ENCODE data around the gene TSFM. TPM values are rescaled to one million over a fixed set of nuclear protein-coding genes. Genes with fewer than 3 reads are reported as not detected.

Gene TSFM
- total RNA-seq, 1 donor from 2014 or later, result 34.4 TPM

DNA sequence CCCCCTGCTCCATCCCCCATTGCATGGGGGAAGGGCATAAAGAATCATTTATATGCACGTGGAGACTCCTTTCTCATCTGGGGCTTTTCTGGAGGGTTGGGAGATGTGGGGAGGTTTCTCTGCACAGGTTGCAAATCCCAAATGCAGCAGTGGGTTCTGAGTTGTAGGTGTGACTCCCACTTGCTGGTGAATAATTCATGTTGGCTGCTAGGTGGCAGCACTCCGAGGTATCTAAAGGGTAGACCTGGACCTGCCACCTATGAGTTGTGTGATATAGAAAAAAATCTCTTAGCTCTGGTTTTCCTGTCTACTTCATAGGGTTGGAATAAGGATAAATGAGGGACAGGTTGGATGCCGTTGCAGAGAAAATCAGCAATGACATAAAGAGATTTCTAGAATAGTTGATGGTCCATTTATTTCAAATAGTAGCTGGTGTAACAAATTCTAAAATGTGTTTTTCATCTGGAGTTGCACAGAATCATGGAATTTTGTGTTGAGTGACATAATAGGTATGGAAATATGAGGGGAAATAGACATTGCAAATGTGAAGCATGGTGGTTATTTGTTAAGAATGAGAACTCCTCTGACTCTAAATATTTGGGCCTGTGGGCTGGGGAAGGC is 23.1 kb upstream of the TSFM start:
- intact Hi-C loops (cut with micrococcal nuclease), result loop anchor here (1.0 to 10.0 kb wide), 2 partner anchors 13 to 1035 kb away; partner anchors contain the start of genes EEF1AKMT3, METTL1 and NACA

DNA sequence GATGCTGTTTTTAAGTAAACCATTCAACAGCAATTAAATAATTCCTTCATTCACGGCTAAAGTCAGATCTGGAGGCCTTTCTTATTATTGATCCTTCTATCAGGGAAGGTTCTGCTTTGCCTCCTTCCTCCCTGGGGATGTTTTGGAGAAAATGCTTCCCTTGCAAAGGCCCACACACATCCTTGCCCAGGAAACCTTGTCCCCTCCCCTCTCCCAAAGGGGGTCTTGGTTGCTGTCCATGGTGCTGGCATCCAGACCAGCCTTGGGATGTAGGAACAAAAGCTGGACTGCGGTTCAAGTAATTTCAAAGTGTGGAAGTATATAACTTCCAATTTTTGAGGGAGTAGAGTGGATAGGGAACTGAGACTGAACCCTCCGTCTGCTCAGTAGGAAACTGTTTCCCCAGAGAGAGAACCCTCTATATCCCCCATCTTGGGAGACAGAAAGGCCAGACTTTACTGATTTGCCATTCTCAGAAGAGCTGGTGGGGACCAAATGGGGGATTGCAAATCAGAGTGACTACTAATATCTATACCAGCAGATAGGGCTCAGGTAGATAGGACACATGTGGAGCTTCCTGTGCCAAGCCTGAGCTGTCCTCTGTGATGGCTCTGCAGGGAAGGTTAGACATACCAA is 22.1 kb upstream of the TSFM start:
- intact Hi-C loops (cut with micrococcal nuclease), result no loop called here

DNA sequence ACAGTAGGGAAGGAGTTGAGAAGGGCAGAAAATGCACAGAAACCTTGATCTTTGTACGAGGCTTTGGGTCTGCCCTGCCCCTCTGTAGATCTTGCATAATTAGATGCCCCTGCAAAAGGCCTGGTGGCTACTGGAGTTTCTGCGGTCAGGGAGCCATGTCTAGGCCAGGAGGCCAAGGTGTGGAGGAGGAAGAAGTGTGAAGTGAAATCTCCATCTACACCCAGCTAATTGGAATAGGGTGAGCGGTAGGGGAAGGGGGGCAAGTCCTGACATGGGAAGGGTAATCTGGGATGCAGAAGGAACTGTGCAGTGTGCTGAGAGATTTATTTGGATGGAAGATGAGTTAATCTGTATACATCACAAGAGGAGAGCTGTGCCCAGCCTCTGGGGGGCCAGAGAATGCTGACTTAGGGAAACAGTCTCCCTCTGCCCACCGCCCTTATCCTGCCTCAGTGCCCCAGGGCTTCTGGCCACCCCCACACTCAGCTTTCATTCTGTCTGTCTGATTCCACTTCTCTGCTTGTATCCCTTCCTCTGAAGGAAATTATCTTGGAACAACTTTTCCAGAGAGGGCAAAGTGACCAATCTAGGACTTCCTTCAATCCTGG is 21.1 kb upstream of the TSFM start:
- intact Hi-C loops (cut with micrococcal nuclease), result no loop called here

DNA sequence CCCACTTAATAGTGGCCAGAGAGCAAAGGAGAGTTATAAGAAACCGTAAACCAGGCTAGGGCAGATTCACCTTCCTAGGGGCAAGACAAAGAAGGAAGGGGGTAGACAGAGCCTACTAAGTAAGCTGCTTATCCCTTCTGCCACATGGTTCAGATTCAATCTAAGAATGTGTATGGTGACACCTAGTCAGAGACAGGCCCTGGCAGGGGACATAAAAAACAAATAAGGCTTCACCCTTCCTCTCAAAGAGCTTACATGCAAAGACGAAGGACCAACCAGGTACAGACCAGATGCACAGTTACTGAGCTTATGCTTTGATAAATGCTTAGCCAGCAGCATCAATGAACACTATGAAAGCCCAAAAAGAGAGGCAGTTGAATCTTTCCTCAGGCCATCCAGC is 20.1 kb upstream of the TSFM start:
- intact Hi-C loops (cut with micrococcal nuclease), result no loop called here

DNA sequence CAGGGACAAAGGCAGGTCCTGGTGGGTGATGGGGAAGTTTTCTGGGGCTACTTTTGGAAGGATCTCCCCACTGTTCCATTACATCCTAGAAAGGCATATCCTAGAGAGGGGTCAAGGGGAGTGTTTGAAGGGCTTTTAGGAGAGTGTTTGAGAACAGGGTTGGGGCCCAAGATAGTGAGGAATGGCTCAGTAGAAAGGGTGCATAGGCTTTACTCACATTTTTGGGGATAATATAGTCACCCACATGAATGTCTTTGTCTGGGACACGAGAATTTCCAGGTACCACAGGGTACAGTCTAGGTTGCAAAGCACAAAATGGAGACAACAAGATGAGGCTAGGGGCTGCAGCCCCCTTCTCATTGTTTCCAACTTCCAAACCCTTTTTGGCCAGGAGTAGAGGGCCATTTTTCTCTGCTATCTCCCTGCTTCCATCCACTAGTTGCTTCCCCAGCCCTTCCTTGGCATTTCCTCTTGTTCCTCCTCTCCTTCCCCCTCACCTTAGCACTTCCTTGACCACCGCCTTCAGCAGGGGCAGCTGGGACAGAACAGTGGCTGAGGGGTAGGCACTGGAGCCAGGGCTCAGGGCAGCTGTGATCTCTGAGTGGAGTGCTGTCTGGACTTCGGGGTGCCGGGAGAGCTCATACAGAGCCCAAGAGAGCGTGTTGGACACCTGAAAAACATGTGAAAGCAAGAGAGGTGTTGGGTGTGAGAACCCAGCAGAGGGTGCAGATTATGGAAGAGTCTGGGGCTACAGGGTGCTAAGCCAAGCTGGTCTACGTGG is 18.5 kb upstream of the TSFM start:
- intact Hi-C loops (cut with micrococcal nuclease), result loop anchor here (1.0 to 2.0 kb wide), 2 partner anchors 8 to 19 kb away; partner anchors contain the start of gene TSFM

DNA sequence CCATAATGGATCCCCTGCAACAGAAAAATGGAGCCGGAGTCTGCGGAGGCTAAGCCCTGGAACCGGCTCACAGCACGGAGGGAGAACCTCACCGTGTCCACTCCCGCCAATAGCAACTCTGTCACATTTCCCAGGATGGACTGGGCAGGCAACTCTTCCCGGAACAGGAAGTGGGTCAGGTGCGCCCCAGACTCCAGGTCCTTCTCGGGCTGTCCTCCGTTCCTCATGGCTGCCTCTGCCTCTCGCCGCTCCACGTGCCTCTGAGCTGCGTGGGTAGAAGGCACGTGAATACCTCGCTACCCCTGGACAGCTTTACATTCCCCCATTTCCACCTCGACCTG is 18.0 kb upstream of the TSFM start:
- intact Hi-C loops (cut with micrococcal nuclease), result loop anchor here (1.0 to 2.0 kb wide), 2 partner anchors 8 to 18 kb away; partner anchors contain the start of gene TSFM

DNA sequence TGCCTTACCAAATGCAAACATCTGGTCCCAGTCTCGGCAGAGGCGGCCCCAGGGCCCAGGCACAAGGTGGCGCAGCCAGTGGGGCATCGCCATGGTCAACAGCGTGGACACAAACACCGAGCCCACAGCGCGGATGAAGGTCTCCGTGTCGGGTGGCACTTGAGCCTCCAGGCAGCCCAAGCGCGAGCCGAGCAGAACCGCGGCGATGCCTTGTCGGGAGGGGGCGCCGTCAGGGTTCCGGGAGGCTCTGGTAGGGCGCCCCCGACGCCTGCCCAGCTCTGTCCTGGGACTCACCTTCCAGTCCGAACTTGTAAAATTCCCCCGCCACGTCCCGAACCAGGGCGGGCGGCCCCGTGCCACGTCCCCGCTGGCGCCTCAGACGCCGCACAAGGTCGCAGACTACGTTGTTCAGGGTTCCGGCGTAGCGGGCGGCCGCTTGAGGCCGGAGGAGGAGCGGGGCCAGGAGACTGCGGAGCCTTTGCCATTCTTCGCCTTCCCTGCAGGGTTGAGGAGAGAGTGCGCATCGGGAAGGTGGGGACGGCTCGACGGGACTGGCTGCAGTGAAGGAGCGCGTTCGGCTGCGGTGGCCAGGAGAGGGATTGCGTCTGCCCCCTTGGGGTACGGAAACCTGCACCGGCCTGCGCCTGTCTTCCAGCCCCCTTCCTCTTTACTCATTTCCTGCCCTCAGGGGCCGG is 17.4 kb upstream of the TSFM start:
- intact Hi-C loops (cut with micrococcal nuclease), result loop anchor here (2.0 kb wide), 1 partner anchor 18 kb away; the partner anchor contains the start of gene TSFM

DNA sequence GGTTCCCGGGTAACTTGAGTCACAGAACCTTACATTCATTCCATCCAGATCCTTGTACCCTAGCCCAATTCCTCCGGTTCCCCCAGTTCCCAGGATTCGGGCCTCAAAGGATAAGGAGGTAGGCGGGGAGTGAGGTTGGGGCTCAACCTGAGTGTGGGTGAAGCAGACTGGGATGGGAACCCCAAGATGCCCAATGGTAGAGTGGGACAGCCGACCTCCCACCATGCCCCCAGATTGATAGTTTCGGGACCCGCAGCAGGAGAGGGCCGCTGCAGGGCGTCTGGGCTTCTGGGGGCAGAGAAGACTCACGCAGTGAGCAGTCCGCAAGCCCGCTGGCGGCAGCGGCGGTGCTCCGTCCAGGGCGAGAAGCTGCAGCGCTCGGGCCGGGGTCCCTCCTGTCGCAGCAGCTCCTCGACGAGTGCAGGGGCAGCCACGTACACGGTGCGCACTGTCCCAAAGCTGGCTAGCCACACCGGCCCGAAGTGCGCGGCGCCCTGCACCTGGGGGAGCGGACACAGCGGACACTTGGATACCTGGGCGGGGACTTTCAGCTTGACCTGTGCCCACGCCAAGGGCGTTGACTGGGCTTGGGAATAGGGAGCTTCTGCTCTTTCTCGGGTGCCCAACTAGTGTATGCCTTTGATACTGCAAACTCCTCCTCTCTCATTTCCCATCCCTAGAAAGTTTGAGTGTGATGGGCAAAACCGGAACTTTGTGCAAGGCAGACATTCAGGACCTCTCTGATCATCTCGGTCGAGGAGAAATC is 16.7 kb upstream of the TSFM start:
- intact Hi-C loops (cut with micrococcal nuclease), result loop anchor here (2.0 kb wide), 1 partner anchor 17 kb away; the partner anchor contains the start of gene TSFM

DNA sequence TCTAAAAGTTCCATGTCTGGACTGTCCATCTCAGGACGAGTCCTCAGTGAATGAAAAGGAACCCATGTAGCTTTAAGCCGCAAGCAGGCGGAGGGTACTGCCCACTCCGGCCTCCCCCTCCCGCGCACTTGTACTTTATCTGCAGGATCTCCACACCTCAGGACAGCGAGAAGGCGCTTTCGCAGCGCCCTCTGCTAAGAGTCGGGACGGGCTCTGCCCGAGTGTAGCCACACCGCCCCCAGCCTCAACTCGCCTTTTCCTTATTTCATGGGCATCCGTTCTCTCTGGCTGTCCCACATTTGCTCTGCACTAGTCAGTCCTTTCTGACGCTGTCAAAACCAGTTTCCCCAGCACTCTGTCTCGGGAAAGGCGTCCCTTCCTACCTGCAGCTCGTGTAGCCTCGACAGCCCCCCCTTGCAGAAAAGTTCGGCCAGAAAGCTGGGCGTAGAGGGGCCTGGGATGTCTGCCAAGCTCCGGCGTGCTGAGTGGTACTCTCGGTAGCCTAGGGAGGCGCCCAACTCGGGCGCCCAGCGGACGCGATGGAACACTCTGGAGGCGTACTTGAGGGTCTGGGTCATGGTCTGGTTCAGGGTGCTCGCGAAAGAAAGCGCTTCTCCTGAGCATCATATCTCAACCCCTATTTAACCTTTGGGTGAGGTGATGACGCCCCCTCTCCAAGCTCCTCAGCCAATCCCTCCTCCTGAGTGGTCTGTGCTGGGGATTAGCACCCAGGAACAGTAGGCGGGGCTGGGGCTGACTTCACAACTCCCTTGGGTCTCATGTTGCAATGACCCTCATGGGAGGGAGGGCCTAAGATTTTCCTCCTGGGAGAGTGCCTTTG is 15.9 kb upstream of the TSFM start, which contains the start of gene CYP27B1:
TSS of gene CYP27B1 (minus strand) at position 615 of the 841 bp plus-strand sequence. CDS start at position 578, 37 bp downstream.
- intact Hi-C loops (cut with micrococcal nuclease), result no loop called here

DNA sequence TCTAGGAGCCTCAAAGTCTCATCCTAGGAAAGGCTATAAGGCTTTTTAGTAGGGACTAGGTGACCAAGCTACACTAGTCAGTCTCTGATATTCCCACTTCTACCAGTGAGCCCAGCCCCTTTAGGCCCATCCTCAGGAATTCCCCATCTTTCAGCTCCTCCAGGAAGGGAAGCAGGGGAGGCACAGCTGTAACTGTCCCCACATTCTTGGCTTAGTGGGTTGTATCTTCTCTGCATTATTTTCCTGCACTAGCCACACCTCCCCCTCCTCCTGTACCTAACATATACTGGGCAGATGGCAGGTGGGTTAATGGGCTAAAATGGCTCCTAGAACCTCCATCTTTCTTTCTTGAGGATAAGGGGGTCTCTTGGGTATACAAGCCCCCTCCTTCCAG is 15.3 kb upstream of the TSFM start:
- intact Hi-C loops (cut with micrococcal nuclease), result no loop called here

DNA sequence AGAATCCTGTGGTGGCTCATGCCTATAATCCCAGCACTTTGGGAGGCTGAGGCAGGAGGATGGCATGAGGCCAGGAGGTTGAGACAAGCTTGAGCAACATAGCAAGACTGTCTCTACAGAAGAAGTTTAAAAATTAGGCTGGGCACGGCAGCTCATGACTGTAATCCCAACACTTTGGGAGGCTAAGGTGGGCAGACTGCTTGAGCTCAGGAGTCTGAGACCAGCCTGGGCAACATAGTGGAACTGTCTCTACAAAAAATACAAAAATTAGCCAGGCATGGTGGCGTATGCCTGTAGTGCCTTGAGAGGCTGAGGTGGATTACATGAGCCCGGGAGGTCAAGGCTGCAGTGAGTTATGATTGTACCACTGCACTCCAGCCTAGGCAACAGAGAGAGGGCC is 14.7 kb upstream of the TSFM start:
- intact Hi-C loops (cut with micrococcal nuclease), result no loop called here

DNA sequence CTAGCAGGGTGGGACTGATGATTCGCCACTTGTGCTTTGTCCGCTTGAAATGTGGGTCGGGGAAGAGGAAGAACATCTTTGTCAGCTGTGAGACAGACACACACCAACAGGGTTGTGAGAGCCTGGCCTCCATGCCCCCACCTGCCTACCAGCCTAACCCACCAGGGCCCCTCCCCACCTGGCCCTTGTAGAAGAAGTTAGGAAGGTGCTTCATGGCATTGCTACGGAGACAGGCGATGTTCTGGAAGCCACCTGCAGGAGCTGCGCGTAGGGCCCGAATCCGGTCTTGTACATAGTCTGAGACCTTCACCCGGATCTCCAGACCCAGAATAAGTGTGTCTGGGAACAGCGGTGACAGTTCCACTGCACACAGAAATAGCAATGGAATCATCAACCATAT is 13.0 kb upstream of the TSFM start:
- intact Hi-C loops (cut with micrococcal nuclease), result no loop called here

DNA sequence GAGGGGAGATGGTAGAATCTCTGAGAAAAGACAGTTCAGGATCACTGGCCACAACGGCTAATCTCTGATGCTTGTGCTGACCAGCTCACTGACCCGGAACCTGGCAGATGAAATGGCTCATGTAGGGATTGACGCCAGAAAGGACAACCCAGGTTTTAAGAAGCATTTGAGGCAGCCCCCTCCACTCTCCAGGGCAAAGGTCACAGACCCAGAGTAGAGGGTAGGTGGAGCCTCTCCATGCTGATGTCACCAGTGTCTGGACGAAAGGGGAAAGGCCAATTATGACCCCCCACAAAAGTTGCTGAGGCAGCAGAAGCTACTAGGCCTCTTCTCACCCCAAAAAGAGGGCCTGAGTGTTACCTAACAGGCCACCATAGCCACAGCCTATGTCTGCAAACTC is 11.9 kb upstream of the TSFM start:
- intact Hi-C loops (cut with micrococcal nuclease), result loop anchor here (5.0 kb wide), 1 partner anchor 1827 kb away; the partner anchor contains the start of gene SLC16A7

DNA sequence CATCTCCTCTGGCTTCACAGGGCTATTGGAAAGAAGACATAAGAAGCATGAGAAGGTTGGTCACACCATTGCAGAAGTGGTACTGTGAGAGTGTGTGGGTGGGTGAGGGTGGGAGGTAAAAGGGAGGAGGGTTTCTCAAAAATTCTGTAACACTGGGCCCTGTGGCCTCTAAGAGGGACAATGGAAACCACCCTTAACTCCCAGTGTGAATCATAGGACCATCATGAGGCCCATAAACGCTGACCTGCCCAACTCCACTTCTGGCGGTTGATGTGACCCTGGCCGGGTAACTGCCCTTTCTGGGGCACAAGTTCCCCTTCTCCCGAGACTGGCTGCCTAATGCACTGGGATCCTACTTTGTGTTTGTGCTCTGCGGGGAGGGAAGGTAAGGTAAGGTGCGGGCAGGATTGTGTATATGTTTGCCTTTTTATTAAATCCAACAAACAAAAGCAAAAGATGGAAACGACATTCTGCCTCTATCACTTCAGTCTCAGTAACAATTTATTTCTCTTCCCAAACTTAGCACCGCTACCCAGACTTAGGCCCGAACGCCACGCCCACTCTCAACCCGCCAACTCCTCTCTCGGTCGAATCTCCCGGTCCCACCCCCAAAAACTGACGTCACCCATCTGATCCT is 11.2 kb upstream of the TSFM start:
- intact Hi-C loops (cut with micrococcal nuclease), result loop anchor here (5.0 kb wide), 1 partner anchor 1826 kb away; the partner anchor contains the start of gene SLC16A7

DNA sequence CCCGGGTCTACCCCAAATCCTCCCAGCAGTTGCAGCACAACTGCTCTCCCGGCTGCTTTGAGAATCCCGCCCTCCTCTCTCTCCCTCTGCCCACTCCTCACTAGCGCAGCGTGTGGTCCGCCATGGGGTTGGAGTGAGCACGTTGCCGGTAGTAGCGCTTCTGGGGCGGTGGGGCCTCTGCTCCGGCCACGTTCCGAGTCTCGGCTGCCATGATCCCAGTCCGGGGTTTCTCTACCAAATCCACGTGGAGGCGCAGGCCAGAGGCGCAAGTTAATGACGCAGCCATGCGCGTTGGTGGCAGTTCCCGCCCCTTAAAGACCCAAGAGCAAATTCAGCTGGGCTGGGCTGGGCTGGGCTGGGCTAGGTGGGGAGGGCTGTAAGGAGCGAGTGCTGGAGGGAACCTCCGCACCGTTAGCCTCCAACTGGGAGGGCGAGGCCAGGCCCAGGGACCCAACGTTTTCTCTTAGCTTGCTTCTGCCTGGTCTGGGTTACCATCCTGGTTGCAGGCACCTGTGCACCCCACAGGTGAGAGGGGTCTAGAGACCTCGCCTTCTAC is 10.6 kb upstream of the TSFM start, which contains the start of gene METTL1:
TSS of gene METTL1 (minus strand) at position 233 of the 556 bp plus-strand sequence. CDS start at position 211, 22 bp downstream.
- intact Hi-C loops (cut with micrococcal nuclease), result loop anchor here (1.0 to 5.0 kb wide), 10 partner anchors 10 to 1825 kb away; partner anchors contain the start of genes ATP23, CDK4, OS9 and SLC16A7

DNA sequence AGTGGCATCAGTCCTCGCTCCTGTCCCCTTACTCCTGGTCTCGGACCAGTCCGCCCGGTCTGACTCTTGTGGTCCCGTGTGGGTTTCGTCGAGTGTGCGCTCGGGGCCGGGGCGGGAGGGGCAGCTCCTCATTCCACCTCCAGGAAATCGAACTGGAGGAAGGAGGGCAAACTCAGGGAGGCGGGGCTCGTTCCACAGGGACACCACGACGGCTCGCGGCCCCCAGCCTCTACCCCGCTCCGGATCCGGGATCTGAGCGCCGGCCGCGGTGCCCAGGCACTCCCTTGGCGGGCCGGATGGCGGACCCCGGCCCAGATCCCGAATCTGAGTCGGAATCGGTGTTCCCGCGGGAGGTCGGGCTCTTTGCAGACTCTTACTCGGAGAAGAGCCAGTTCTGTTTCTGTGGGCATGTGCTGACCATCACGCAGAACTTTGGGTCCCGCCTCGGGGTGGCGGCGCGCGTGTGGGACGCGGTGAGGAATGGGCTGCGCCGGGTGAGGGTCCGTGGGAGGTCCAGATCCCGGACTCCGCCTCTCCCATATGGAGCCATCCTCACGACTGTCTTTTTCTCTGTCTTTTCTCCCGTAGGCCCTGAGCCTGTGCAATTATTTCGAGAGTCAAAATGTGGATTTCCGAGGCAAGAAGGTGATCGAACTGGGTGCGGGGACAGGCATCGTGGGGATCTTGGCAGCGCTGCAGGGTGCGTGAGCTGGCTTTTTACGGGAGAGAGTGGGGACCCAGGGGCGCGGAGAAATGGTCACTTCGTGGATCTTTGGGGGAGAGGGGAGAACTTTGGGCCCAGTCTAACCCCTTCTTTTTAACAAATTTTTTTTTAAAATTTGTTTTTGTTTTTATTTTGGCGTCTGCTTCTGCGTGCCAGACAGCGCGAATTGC is 9.9 kb upstream of the TSFM start, which contains the start of gene EEF1AKMT3:
TSS of gene EEF1AKMT3 (plus strand) at position 186 of the 894 bp plus-strand sequence. CDS start at position 297, 111 bp downstream.
- intact Hi-C loops (cut with micrococcal nuclease), result loop anchor here (1.0 to 5.0 kb wide), 10 partner anchors 10 to 1825 kb away; partner anchors contain the start of genes ATP23, CDK4, OS9 and SLC16A7

DNA sequence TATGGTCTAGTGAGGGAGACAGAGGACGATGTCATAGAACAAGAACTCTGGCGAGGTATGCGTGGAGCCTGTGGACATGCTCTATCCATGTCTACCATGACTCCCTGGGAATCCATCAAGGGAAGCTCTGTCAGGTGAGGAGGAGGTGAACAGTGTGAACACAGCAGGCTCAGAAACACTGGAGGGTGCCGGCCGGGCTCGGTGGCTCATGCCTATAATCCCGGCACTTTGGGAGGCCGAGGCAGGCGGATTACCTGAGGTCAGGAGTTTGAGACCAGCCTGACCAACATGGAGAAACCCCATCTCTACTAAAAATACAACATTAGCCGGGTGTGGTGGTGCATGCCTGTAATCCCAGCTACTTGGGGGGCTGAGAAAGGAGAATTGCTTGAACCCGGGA is 8.0 kb upstream of the TSFM start:
- intact Hi-C loops (cut with micrococcal nuclease), result loop anchor here (5.0 kb wide), 1 partner anchor 1823 kb away; the partner anchor contains the start of gene SLC16A7

Data from T-helper 1 cell treated with Interleukin-12 subunit alpha and Interleukin-12 subunit beta and Interleukin-4 antibody, amounts not matched to agents 30 ng/mL and 1 ng/mL, for 36 hours (primary cell).